ENCODE measurements around the gene SPATA45. TPM values are rescaled to one million over a fixed set of nuclear protein-coding genes. Genes with fewer than 3 reads are reported as not detected.
A peak's percentile ranks its signal among the peaks of the same experiment; 100 is the strongest.

SPATA45 gene
- total and polyA plus RNA-seq, 2 of the 13 experiments (the other 11 are each of a cell fraction or from before 2014, with no cell fraction given) = 0.17 to 0.64 TPM

- TF ChIP-seq ZNF776 (CRISPR knock-in tag; IDR thresholded peaks at IDR 0.05) (0 out of 2 replicates have a peak, but pooled peaks have one; percentile 8), CREB1 (IDR thresholded peaks at IDR 0.05) (peak; percentile 80), CREB1 (CRISPR knock-in tag; IDR thresholded peaks at IDR 0.05) (peak; percentile 74; the same call in 1 of the 2 replicates), NONO (IDR thresholded peaks at IDR 0.05) (no peak), NONO (CRISPR knock-in tag; conservative IDR thresholded peaks at IDR 0.05) (peak; percentile 44; the same call in 1 of the 2 replicates), ZNF83 (CRISPR knock-in tag; IDR thresholded peaks at IDR 0.05; ENCODE audit: borderline replicate concordance) (no peak; the same call in 1 of the 2 replicates), CREB3 (CRISPR knock-in tag; IDR thresholded peaks at IDR 0.05) (no peak), ATF7 (IDR thresholded peaks at IDR 0.05) (no peak), ATF7 (CRISPR knock-in tag; IDR thresholded peaks at IDR 0.05) (no peak), TAF15 (IDR thresholded peaks at IDR 0.05; ENCODE audit: low read depth, low read length, poor library complexity, severe bottlenecking) (peak; percentile 59), SOX5 (CRISPR knock-in tag; IDR thresholded peaks at IDR 0.05; ENCODE audit: borderline replicate concordance) (no peak), ZNF558 (CRISPR knock-in tag; IDR thresholded peaks at IDR 0.05; ENCODE audit: borderline replicate concordance) (peak; percentile 17; the same call in 1 of the 2 replicates), JARID2 (CRISPR knock-in tag; IDR thresholded peaks at IDR 0.05; ENCODE audit: insufficient replicate concordance) (no peak), MLLT10 (CRISPR knock-in tag; IDR thresholded peaks at IDR 0.05) (no peak), ZNF484 (CRISPR knock-in tag; IDR thresholded peaks at IDR 0.05; ENCODE audit: borderline replicate concordance, low read depth) (no peak), KAT2B (IDR thresholded peaks at IDR 0.05; ENCODE audit: borderline replicate concordance, low read depth, low read length) (no peak), ZNF883 (CRISPR knock-in tag; IDR thresholded peaks at IDR 0.05; ENCODE audit: not compliant biosample characterization) (no peak), ZNF740 (CRISPR knock-in tag; IDR thresholded peaks at IDR 0.05) (no peak), DDIT3 (CRISPR knock-in tag; IDR thresholded peaks at IDR 0.05) (no peak), POLR2AphosphoS5 (IDR thresholded peaks at IDR 0.05; ENCODE audit: low read depth, low read length) (peak; percentile 84), MATR3 (CRISPR knock-in tag; IDR thresholded peaks at IDR 0.05) (no peak), ARNT (IDR thresholded peaks at IDR 0.05) (no peak), NR2F2 (IDR thresholded peaks at IDR 0.05; ENCODE audit: borderline replicate concordance, low read depth) (0 out of 2 replicates have a peak, but pooled peaks have one; percentile 4), PBX3 (CRISPR knock-in tag; IDR thresholded peaks at IDR 0.05; ENCODE audit: borderline replicate concordance) (no peak), ZNF614 (CRISPR knock-in tag; IDR thresholded peaks at IDR 0.05; ENCODE audit: borderline replicate concordance) (no peak), ZNF124 (CRISPR knock-in tag; IDR thresholded peaks at IDR 0.05) (no peak), DZIP1 (CRISPR knock-in tag; IDR thresholded peaks at IDR 0.05) (peak; percentile 53; the same call in 1 of the 2 replicates), DPF2 (CRISPR knock-in tag; IDR thresholded peaks at IDR 0.05; ENCODE audit: borderline replicate concordance, low read depth) (no peak)
Observed at GRCh38 chr1:212857992-212858460, 10.6 kb upstream of the SPATA45 start, which contains the start of gene FLVCR1 (continued).

All from HepG2 (cell line).